ENCODE measurements around the gene ABCG2. TPM values are rescaled to one million over a fixed set of nuclear protein-coding genes. Genes with fewer than 3 reads are reported as not detected.
"Not testable (repeated sequence)": the region's sequence is repeated elsewhere in the genome, so short reads cannot be mapped to it uniquely, and the experiment has no call there.

ABCG2 gene
- total and polyA plus RNA-seq, 2 of the 8 experiments (the other 6 are each of a cell fraction or from before 2014, with no cell fraction given), result 2.4 to 4.6 TPM

DNA sequence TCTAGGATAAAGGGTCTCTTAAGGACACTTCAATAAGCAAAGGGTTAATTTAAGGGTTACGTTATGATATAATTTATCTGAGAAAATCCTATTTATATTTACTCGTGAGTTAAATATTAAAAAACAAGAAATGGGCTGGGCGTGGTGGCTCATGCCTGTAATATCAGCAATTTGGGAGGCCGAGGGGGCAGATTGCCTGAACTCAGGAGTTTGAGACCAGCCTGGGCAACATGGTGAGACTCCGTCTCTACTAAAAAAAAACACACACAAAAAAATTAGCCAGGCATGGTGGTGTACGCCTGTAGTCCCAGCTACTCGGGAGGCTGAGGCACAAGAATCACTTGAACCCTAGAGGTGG is 50.4 kb downstream of the ABCG2 start:
- DNase-seq (ENCODE audit: low read depth in 1 of 2, low spot score in 2 of 2); H3K79me1 ChIP-seq (ENCODE audit: low read depth, low read length); H2BK15ac ChIP-seq (ENCODE audit: low read length); POLR2A ChIA-PET (ENCODE audit: partially characterized antibody); H3K14ac ChIP-seq (ENCODE audit: insufficient read length); H4K8ac ChIP-seq (ENCODE audit: extremely low read depth, insufficient read depth, low read length); H3K4me1 ChIP-seq (replicated peaks in 1 of 4; ENCODE audit: control insufficient read depth in 3 of 4, insufficient read depth in 4 of 4, low read length in 3 of 4); H3K36me3 ChIP-seq (ENCODE audit: control insufficient read depth in 2 of 4, insufficient read depth in 4 of 4, low read length in 3 of 4); H2BK12ac ChIP-seq (ENCODE audit: low read depth, low read length); H4K5ac ChIP-seq (ENCODE audit: insufficient read length, low read depth, low read length); H3K18ac ChIP-seq (ENCODE audit: extremely low read depth, low read length); H3K4ac ChIP-seq (replicated peaks; ENCODE audit: insufficient read length, low read depth, low read length); H3K9ac ChIP-seq (replicated peaks in 1 of 4; ENCODE audit: extremely low read depth in 1 of 4, low read depth in 3 of 4, low read length in 3 of 4); H3K23ac ChIP-seq (ENCODE audit: insufficient read length); H3K4me2 ChIP-seq (ENCODE audit: insufficient read depth in 1 of 2, low read depth in 2 of 2, low read length in 2 of 2); H3K27me3 ChIP-seq (replicated peaks in 1 of 4; ENCODE audit: control insufficient read depth in 3 of 4, extremely low read depth in 1 of 4, insufficient read depth in 3 of 4, low read length in 3 of 4); H2BK20ac ChIP-seq (ENCODE audit: low read length); H3K9me3 ChIP-seq (ENCODE audit: insufficient read depth in 2 of 2, low read depth in 1 of 2, low read length in 1 of 2); H3K4me3 ChIP-seq (ENCODE audit: extremely low read depth in 1 of 4, insufficient read depth in 2 of 4, low read depth in 3 of 4, low read length in 4 of 4); FAIRE-seq; H3K23me2 ChIP-seq (ENCODE audit: low read depth, low read length); H4K91ac ChIP-seq (replicated peaks; ENCODE audit: insufficient read length, low read length); H2AFZ ChIP-seq (ENCODE audit: low read length); H2AK5ac ChIP-seq (ENCODE audit: low read depth, low read length); H2BK5ac ChIP-seq (ENCODE audit: low read depth, low read length); H2BK120ac ChIP-seq (replicated peaks; ENCODE audit: low read depth, low read length); H3K27ac ChIP-seq (ENCODE audit: low read depth, low read length); H4K20me1 ChIP-seq (replicated peaks in 1 of 2; ENCODE audit: control insufficient read depth in 1 of 2, insufficient read depth in 2 of 2, low read length in 2 of 2); H3K56ac ChIP-seq (replicated peaks; ENCODE audit: insufficient read length, low read depth, low read length); H3K79me2 ChIP-seq (ENCODE audit: control insufficient read depth in 1 of 2, insufficient read depth in 2 of 2, low read length in 2 of 2): not testable (repeated sequence)
- 92% methylated on average over 7 of the region's 7 CpGs; no CpG with 5 or more reads in 1 of the 2 experiments for WGBS, 2 experiments (ENCODE audit: extremely low coverage in 1 of 2, insufficient coverage in 1 of 2, insufficient read length in 1 of 2, insufficient replicate concordance in 2 of 2, low coverage in 1 of 2, low lambda C conversion rate in 2 of 2, missing lambda C conversion rate in 1 of 2)
- CTCF ChIA-PET (ENCODE audit: partially characterized antibody), result interaction anchor here (0.7 kb wide), 1 partner anchor 111 kb away, joined by 4 read pairs; no protein-coding TSS in a partner anchor
